ENCODE results near the gene IFNE.

Gene IFNE

GRCh38 chr9:21482213-21482612 lies at the start of gene IFNE:
Gene IFNE, minus strand, starts transcription at chr9:21482313. Its CDS starts 619 bp downstream, at chr9:21481694.
- no peak for DNase-seq

DNA sequence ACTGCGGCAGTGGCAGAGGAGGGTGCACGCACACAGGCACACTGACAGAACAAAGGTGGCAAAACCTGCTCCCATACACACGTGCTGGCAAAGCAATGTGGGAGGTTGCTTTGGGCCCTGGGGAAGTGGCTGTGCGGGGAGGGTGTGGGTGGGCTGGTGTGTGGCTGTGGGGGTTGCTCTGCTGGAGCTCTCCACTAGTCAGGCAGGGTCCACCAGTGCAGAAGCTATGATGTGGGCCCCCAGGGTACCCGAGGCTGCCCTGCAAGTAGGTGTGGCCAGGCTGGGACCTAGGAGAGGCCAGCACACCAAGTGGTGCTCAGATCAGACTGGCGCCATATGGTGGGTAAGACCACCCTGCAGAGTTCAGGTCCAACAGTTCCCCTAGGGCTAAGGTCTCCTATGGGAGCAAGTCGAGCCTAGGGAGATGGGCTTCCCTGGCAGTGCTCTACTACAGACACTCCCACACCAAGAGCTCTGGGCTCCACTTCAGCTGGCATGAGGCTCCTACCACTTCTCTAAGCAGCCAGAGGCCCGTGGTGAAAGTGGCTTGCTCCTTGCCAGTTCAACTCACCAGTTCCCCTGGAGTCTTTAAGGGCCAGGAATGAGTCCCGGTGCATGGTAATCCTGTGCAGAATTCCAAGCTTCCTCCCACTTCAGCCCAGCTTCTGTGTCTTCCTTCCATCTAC lies 46.2 kb upstream of the IFNE start:
- DNase-seq: no peak

DNA sequence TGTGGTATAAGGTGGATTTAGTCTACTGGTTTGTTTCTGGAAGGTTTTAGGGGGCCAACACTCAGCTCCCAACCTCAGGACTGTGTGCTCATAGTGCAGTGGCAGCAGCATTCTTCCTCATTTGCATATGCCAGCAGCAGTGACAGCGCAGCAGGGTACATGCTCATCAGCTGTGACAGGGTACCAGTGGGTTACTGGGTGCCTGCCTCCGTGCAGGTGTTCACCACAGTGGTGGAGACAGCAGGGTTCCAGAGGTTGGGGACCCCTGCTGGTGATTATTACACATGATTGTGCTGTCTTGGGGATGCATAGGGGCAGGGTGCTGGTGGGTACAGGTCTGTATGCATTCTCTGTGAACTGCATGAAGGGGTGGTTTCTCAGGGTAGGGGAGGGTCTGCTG lies 45.5 kb upstream of the IFNE start:
- DNase-seq: no peak

DNA sequence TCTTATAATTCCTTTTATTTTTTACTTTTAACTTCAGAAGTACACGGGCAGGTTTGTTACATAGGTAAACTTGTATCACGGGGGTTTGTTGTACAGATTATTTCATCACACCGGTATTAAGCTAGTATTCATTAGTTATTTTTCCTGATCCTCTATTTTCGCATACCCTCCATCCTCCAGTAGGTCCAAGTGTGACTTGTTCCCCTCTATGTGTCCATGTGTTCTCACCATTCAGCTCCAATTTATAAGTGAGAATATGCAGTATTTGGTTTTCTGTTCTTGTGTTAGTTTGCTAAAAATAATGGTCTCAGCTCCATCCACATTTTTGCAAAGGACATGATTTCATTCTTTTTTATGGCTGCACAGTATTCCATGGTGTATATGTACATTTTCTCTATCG lies 43.1 kb upstream of the IFNE start:
- DNase-seq: no peak

- no peak for DNase-seq
Measured at GRCh38 chr9:21524099-21524830, 42.2 kb upstream of the IFNE start.

GRCh38 chr9:21523021-21524014 lies 41.2 kb upstream of the IFNE start:
- DNase-seq: no peak

- DNase-seq: no peak
Measured at GRCh38 chr9:21522348-21522747, 40.2 kb upstream of the IFNE start.

GRCh38 chr9:21521448-21521847 lies 39.3 kb upstream of the IFNE start:
- no peak for DNase-seq

DNA sequence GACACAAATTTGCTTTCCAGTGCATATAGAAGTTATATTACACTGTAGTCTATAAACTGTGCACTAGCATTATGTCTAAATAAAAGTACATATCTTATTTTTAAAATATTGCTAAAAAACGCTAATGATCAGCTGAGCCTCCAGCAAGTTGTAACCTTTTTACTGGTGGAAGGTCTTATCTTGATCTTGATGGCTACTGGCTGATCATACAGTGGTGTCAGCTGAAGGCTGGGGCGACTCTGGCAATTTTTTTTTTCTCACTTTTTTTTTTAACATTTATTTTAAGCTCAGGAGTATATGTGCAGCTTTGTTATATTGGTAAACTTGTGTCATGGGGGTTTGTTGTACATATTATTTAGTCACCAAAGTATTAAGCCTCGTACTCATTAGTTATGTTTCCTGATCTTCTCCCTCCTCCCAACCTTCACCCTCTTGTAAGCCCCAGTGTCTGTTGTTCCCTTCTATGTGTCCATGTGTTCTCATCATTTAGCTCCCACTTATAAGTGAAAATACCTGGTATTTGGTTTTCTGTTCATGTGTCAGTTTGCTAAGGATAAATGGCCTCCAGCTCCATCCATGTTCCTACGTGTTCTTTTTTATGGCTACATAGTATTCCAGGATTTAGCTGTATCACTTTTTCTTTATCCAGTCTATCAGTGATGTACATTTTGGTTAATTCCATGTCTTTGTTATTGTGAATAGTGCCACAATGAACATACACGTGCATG lies 38.6 kb upstream of the IFNE start:
- DNase-seq: no peak

- no peak for DNase-seq
Measured at GRCh38 chr9:21519855-21520434, 37.8 kb upstream of the IFNE start.

GRCh38 chr9:21516796-21517195 lies 34.7 kb upstream of the IFNE start:
- no peak for DNase-seq

DNA sequence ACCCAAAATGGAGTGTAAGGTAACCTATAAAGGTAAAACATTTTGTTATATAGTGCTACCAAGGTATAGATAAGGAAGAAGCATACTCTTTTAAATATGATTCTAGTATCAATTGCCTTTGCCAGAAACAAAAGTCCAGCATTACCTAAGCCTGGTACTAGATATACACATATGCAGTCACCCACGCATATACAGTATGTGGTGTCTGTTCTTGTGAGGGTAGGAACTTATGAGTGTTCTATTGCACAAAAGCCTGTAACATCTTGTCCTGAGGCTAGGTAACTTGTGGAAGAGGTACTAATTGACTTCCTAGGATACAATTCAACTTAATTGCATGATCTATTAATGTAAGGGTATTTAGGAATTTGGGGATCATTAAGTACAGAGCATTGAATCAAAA lies 31.3 kb upstream of the IFNE start:
- no peak for DNase-seq

DNA sequence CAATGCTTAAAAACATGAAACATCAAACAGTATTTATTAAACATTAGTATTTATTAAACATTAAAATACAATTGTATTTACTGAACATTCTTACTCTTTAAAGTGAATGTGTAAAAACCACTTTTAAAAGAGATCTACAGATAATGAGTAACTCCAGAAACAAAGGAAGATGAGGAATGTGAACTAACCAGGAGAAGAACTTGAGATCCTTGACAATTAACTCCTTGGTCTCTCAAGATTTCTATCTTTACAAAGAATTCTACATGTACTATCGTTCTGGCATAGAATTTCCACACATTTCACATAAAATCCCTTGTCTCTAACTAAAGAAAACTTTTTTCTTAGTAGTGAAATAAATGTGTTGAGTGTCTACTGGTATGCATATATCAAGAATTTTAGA lies 28.7 kb upstream of the IFNE start:
- DNase-seq: no peak

DNA sequence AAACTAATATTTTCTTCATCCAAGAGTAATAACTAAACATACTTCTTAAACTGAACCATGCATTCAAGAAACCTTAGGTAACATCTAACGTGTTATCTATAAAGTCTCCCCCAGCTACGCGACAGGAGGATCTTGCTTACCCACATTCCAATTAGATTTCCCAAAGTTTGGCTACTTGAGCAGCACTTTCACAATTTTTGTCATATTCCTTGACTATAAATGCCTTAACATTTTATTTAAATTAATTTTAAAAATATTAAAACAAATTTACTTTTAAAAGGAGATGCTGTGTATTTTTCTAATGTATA lies 25.3 kb upstream of the IFNE start:
- no peak for DNase-seq

- DNase-seq: no peak
Measured at GRCh38 chr9:21506626-21507482, 24.7 kb upstream of the IFNE start.

- DNase-seq: no peak
Measured at GRCh38 chr9:21505425-21506179, 23.5 kb upstream of the IFNE start.

- DNase-seq: no peak
Measured at GRCh38 chr9:21504894-21505293, 22.8 kb upstream of the IFNE start.

DNA sequence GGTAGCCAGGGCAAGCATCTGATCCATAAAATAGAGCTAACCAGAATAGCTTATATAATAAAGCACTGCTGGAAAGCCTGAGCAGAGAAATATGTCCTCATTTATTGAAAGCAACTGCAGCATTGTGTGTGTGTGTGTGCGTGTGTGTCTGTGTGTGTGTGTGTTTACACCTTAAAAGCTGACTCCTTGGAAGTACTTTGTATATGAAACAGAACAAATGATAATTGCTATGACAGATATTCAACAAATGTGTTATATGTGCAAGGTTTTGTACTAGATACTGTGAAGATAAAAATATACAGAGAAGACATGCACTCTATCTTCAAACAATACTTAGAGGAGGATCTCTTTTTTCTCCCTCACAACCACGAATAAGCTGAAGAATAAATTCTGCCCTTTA lies 22.0 kb upstream of the IFNE start:
- DNase-seq: no peak

DNA sequence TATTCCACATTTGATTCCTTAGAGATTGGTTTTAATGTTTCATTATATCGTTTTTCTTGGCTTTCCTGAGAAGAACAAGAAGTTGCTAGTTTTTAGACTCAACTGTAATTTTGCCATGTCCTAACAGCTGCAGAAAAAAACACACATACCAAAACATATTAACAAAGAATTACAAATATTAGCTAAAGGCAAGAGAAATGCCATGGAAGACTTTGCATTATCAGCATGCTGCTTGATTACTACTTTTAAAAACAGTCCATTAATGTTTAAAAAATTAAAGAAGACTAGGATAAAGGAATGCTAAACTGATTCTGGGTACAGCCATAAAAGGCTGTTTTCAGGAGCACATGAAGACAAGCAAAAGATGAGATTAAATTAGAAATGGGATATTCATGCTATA lies 20.5 kb upstream of the IFNE start:
- DNase-seq: no peak

GRCh38 chr9:21499912-21500311 lies 17.8 kb upstream of the IFNE start:
- no peak for DNase-seq

DNA sequence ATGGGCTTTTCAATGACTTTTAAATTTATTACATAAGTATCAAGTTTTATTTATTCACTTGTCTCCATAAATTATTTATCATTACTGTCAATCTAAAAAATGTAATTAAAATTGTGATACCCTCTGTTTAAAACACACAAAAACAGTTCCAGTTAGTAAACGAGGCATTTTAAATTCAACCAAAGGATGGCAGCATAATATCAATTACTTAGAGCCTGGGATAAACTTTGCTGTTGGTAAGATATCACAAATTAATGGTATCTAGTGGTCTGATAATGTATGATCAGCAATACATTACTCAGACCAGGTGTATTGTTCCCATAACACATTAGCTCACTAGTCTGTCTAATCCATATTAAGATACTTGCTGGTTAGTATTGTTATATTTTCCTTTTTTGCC lies 9.6 kb upstream of the IFNE start:
- no peak for DNase-seq
